IMR-90 (cell line): Measurements from ENCODE around the gene KRTAP9-6. TPM values are rescaled to one million over a fixed set of nuclear protein-coding genes. Genes with fewer than 3 reads are reported as not detected.
"Not testable (repeated sequence)": the region's sequence is repeated elsewhere in the genome, so short reads cannot be mapped to it uniquely, and the experiment has no call there.

ENCODE experiments used
- ATAC-seq: fragments of 200-7000 bp; cut with Tn5 transposase; 2 replicates; pipeline ENCODE4 v1.9.1; 2020; ENCODE audit warnings: low read depth, mild to moderate bottlenecking, moderate library complexity
- BruUV-seq: library from RNA; stranded (reverse); fragments of 400-500 nt; replicated peaks from 2 replicates; lab custom pipeline; 2021; lab: Mats Ljungman, UMichigan
- CTCF ChIA-PET: fragments of 300-600 bp; formaldehyde crosslinking; extraction: SDS; loops from one replicate; lab custom pipeline; 2021; ENCODE audit warnings: antibody characterized with exemption; lab: Yijun Ruan, JAX
- POLR2A ChIA-PET: fragments of 300-600 bp; sonication (Branson Sonifier 250); formaldehyde crosslinking; loops from one replicate; lab custom pipeline; 2022; ENCODE audit warnings: antibody characterized with exemption; ENCODE audit not compliant: unreplicated experiment; lab: Charles Lee
- DNase-seq: peaks from one replicate; pipeline ENCODE4 v3.0.0; 2013
- H2AFZ ChIP-seq: replicated peaks from 2 replicates; pipeline ENCODE3; 2013; ENCODE audit warnings: low read length, mild to moderate bottlenecking; ENCODE audit not compliant: poor library complexity
- H2AK5ac ChIP-seq: 2 replicates; pipeline ENCODE4 v1.6.1; 2013; ENCODE audit warnings: low read depth, low read length, inconsistent platforms
- H2AK9ac ChIP-seq: replicated peaks from 2 replicates; pipeline ENCODE3; 2013; ENCODE audit warnings: mild to moderate bottlenecking, low read depth, low read length, moderate library complexity; ENCODE audit not compliant: poor library complexity
- H2BK120ac ChIP-seq: 2 replicates; pipeline ENCODE4 v1.6.1; 2013; ENCODE audit warnings: low read depth, low read length, inconsistent platforms
- H2BK15ac ChIP-seq: 3 replicates; pipeline ENCODE4 v1.6.1; 2013; ENCODE audit warnings: low read depth, low read length, inconsistent platforms
- H2BK20ac ChIP-seq: 2 replicates; pipeline ENCODE4 v1.6.1; 2013; ENCODE audit warnings: low read depth, mild to moderate bottlenecking, inconsistent platforms, low read length, moderate library complexity
- H2BK5ac ChIP-seq: 2 replicates; pipeline ENCODE4 v1.6.1; 2013; ENCODE audit warnings: mild to moderate bottlenecking, low read depth, low read length, inconsistent platforms; ENCODE audit not compliant: poor library complexity, severe bottlenecking
- H3K14ac ChIP-seq: replicated peaks from 2 replicates; pipeline ENCODE4 v1.6.1; 2013; ENCODE audit warnings: low read depth, low read length, inconsistent platforms
- H3K18ac ChIP-seq: 2 replicates; pipeline ENCODE4 v1.6.1; 2013; ENCODE audit warnings: low read depth, low read length, control low read depth
- H3K23ac ChIP-seq: 2 replicates; pipeline ENCODE4 v1.6.1; 2013; ENCODE audit warnings: low read depth, low read length, inconsistent platforms
- H3K27ac ChIP-seq: 2 replicates; pipeline ENCODE4 v1.5.1; 2013; ENCODE audit warnings: mild to moderate bottlenecking, control low read depth, low read length; ENCODE audit not compliant: insufficient read depth
- H3K27me3 ChIP-seq: 2 replicates; pipeline ENCODE4 v1.6.1; 2013; ENCODE audit warnings: low read length; ENCODE audit not compliant: control insufficient read depth, insufficient read depth
- H3K36me3 ChIP-seq: 2 replicates; pipeline ENCODE4 v1.6.1; 2013; ENCODE audit warnings: low read length, mixed read lengths; ENCODE audit not compliant: control insufficient read depth, insufficient read depth
- H3K4ac ChIP-seq: 2 replicates; pipeline ENCODE4 v1.6.1; 2013; ENCODE audit warnings: low read depth, low read length, inconsistent platforms
- H3K4me1 ChIP-seq: 2 replicates; pipeline ENCODE4 v1.6.1; 2013; ENCODE audit warnings: low read length, mixed read lengths; ENCODE audit not compliant: control insufficient read depth, insufficient read depth
- H3K4me2 ChIP-seq: 2 replicates; pipeline ENCODE4 v1.6.1; 2013; ENCODE audit warnings: low read depth, mild to moderate bottlenecking, control low read depth, low read length, moderate library complexity
- H3K4me3 ChIP-seq: 2 replicates; pipeline ENCODE4 v1.5.1; 2013; ENCODE audit warnings: low read depth, mild to moderate bottlenecking, control low read depth, low read length, moderate library complexity; ENCODE audit not compliant: insufficient read depth
- H3K56ac ChIP-seq: 2 replicates; pipeline ENCODE4 v1.6.1; 2013; ENCODE audit warnings: low read length, inconsistent platforms; ENCODE audit not compliant: insufficient read depth; ENCODE audit errors: extremely low read depth
- H3K79me1 ChIP-seq, 2 experiments: 2 replicates each; pipeline ENCODE4 v1.6.1; 2013; ENCODE audit warnings: low read length in 2 of 2, inconsistent platforms in 1 of 2, low read depth in 1 of 2
- H3K9ac ChIP-seq: 2 replicates; pipeline ENCODE4 v1.6.1; 2013; ENCODE audit warnings: low read depth, low read length, control low read depth
- H3K9me1 ChIP-seq: 2 replicates; pipeline ENCODE4 v1.6.1; 2013; ENCODE audit warnings: low read length, inconsistent platforms; ENCODE audit not compliant: insufficient read depth
- H3K9me3 ChIP-seq: 2 replicates; pipeline ENCODE4 v1.6.1; 2013; ENCODE audit warnings: low read length; ENCODE audit not compliant: control insufficient read depth, insufficient read depth
- H4K20me1 ChIP-seq: 2 replicates; pipeline ENCODE4 v1.6.1; 2013; ENCODE audit warnings: low read length, inconsistent platforms; ENCODE audit not compliant: insufficient read depth
- H4K5ac ChIP-seq: 2 replicates; pipeline ENCODE4 v1.6.1; 2013; ENCODE audit warnings: mild to moderate bottlenecking, low read depth, low read length, control low read depth
- H4K8ac ChIP-seq, 2 experiments: 2 replicates each; pipeline ENCODE4 v1.6.1; 2013; ENCODE audit warnings: low read depth in 2 of 2, low read length in 2 of 2, control low read depth in 1 of 2, inconsistent platforms in 1 of 2
- H4K91ac ChIP-seq: 2 replicates; pipeline ENCODE4 v1.6.1; 2013; ENCODE audit warnings: low read depth, low read length, inconsistent platforms; ENCODE audit not compliant: insufficient read depth
- WGBS, 2 experiments: methylation state at CpG; one replicate each; pipeline versions ENCODE4 v1.1.5 to v1.1.7; 2013; ENCODE audit warnings: missing lambda C conversion rate in 2 of 2; ENCODE audit not compliant: insufficient read length in 1 of 2; ENCODE audit errors: extremely low coverage in 2 of 2; 5-methylcytosine and 5-hydroxymethylcytosine counted together
- dilution Hi-C: fragments of 300-500 bp; cut with HindIII; formaldehyde crosslinking; loops from one replicate; pipeline ENCODE4 v1.14.3; 2018; ENCODE audit warnings: low sequenced_read_pairs; ENCODE audit not compliant: unreplicated experiment
- in situ Hi-C: fragments of 300-500 bp; cut with MboI; formaldehyde crosslinking; loops from 3 replicates; pipeline ENCODE4 v1.14.3; 2019; ENCODE audit warnings: low sequenced_read_pairs, inconsistent platforms, mixed read lengths
- intact Hi-C: fragments of 100-400 bp; cut with micrococcal nuclease; formaldehyde crosslinking; loops from 2 replicates; pipeline ENCODE4 v1.10.0; 2022
- polyA plus RNA-seq, 3 experiments: library from polyadenylated mRNA; depleted of rRNA; stranded (reverse); fragments of >200 nt; gene quantifications; 2 replicates each; pipeline ENCODE4 v1.2.3, GENCODE V29; 2012; ENCODE audit warnings: low replicate concordance in 1 of 3
- total RNA-seq: library from RNA; depleted of rRNA; stranded (reverse); fragments of >200 nt; gene quantifications from 2 replicates; pipeline ENCODE4 v1.2.3, GENCODE V29; 2012

Gene KRTAP9-6
- total and polyA plus RNA-seq, 2 of the 4 experiments (the other 2 are of a cell fraction), result not detected

- H2BK5ac ChIP-seq, H3K14ac ChIP-seq, dilution Hi-C loops, in situ Hi-C loops, H3K4me3 ChIP-seq, H3K36me3 ChIP-seq, H3K18ac ChIP-seq, intact Hi-C loops, H2AFZ ChIP-seq, ATAC-seq, H3K9me1 ChIP-seq, H3K9me3 ChIP-seq, H2AK5ac ChIP-seq, H3K9ac ChIP-seq, BruUV-seq, CTCF ChIA-PET, H3K4me2 ChIP-seq, H3K4ac ChIP-seq, H4K5ac ChIP-seq, H3K27ac ChIP-seq, H3K4me1 ChIP-seq, H3K56ac ChIP-seq, POLR2A ChIA-PET, H3K23ac ChIP-seq, H4K20me1 ChIP-seq, DNase-seq, H2BK15ac ChIP-seq, H4K8ac ChIP-seq, H2AK9ac ChIP-seq, H2BK120ac ChIP-seq, H3K79me1 ChIP-seq, H4K91ac ChIP-seq, H2BK20ac ChIP-seq: not testable (repeated sequence)
- peaks cover 10% of the 10 kb centered on the region for H3K27me3 ChIP-seq
- WGBS, 2 experiments, result 91% methylated on average over 1 of the region's 2 CpGs; no CpG with 5 or more reads in 1 of the 2 experiments
These were observed 18.0 kb upstream of the KRTAP9-6 start for GRCh38 chr17:41246995-41247787.

GRCh38 chr17:41249637-41250240 lies 15.4 kb upstream of the KRTAP9-6 start, which contains the start of gene KRTAP9-4:
Gene KRTAP9-4, plus strand, starts transcription at chr17:41249687. Its CDS starts 34 bp downstream, at chr17:41249721.
- in situ Hi-C loops, H3K36me3 ChIP-seq, H2AFZ ChIP-seq, H2BK15ac ChIP-seq, intact Hi-C loops, H2AK9ac ChIP-seq, H3K18ac ChIP-seq, H4K5ac ChIP-seq, H3K4me3 ChIP-seq, ATAC-seq, BruUV-seq, H3K4me2 ChIP-seq, POLR2A ChIA-PET, H2BK5ac ChIP-seq, CTCF ChIA-PET, H3K9me1 ChIP-seq, H4K91ac ChIP-seq, H4K20me1 ChIP-seq, H2AK5ac ChIP-seq, H4K8ac ChIP-seq, H3K27ac ChIP-seq, H3K56ac ChIP-seq, H3K9me3 ChIP-seq, H2BK20ac ChIP-seq, dilution Hi-C loops, H3K23ac ChIP-seq, H3K9ac ChIP-seq, H3K4ac ChIP-seq, H2BK120ac ChIP-seq, DNase-seq, H3K14ac ChIP-seq, H3K79me1 ChIP-seq, H3K4me1 ChIP-seq: not testable (repeated sequence)
- peaks cover 22% of the 10 kb centered on the region for H3K27me3 ChIP-seq
- no CpG with 5 or more reads among the region's 2 CpGs for WGBS, 2 experiments
